Measurements from ENCODE around the gene CEP131.
"Not testable (repeated sequence)": the region's sequence is repeated elsewhere in the genome, so short reads cannot be mapped to it uniquely, and the experiment has no call there.

The CEP131 gene

DNA sequence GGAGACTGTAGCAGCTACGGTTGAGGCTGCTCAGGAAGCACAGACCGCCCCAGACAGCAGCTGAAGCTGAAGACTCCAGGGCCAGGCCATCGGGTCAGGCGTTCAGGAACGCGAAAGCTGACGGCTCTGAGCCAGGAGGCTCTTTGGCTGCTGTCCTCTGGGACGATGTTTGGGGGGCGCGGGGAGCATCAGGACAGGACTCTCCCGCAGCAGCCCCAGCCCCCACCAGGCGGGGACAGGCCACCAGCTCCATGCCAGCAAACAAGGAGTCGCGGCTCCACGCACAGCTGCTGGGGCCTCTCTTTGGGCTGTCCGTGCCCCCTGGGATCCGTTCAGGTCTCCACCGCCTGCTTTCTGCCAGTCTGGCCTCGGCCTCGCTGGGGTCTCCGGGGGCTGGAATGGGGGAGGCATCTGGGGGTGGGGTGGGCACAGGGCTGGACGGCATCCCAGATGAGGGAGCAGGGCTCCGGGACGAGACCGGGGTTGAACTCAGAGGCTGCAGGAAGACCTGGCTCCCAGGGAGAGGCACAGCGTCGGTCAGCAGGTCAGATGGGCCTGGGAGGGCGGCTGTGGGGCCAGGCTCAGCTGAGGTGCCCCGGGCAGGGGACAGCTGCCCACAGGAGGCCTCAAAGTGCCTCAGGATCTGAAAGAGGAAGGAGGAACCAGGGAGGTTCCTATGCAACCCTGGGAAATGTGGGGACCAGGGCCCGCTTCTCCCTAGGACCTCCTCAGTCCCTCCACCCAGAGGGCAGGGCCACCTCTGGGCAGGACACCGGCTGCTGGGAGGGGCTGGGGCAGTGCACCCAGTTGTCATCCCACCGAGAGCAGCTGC, 6.3 kb upstream of the CEP131 start:
- in situ Hi-C loops (cut with MboI; ENCODE audit: low sequenced_read_pairs), result no loop called here

DNA sequence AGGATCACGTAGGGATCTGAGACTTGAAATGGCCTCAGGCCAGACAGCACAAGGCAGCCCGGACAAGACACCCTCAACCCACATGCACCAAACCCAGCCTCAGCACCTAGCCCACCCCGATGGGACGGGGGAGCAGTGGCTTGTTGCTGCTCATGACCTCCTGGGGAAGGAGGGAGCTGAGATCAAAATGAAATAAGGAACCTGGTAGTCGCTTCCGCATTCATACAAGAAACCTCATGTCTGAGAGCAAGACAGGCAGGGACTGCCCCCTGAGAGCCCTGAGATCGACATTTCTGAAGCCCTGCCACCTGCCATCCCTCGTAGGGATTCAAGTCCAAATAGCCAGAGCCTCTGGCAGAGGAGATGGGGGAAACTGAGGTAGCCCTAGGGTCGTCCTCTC, 5.7 kb upstream of the CEP131 start:
- in situ Hi-C loops (cut with MboI; ENCODE audit: low sequenced_read_pairs), result no loop called here

DNA sequence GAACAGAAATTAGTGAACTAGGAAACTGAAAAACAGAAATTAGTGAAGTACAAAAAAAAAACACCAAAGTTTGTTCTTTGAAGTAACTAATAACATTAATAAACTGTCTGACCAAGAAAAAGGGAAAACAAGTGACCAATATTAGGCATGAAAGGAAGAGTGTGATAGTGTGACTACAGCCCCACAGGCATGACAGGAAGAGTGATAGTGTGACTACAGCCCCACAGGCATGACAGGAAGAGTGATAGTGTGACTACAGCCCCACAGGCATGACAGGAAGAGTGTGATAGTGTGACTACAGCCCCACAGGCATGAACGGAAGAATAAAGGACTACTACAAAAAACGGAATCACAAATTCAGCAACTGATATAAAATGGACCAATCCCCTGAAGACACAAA, 4.9 kb upstream of the CEP131 start:
- in situ Hi-C loops (cut with MboI; ENCODE audit: low sequenced_read_pairs), result not testable (repeated sequence)

DNA sequence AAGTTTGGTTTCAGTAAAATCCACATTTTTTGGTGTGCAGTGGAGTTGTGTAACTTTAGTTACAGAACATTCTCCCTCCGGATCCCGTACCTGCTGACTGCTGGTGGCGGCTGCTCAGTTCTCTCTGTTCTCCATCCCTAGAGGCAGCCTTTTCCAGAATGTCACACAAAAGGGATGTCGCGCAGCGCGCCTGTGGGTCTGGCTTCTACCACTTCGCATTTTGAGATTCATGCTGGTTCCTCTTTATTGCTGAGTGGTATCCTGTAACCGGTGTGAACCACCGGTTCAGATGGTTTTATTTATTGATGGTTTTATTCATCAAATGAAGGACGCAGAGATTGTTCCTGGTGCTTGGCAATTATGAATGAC, 981 bp upstream of the CEP131 start:
- in situ Hi-C loops (cut with MboI; ENCODE audit: low sequenced_read_pairs), result no loop called here

DNA sequence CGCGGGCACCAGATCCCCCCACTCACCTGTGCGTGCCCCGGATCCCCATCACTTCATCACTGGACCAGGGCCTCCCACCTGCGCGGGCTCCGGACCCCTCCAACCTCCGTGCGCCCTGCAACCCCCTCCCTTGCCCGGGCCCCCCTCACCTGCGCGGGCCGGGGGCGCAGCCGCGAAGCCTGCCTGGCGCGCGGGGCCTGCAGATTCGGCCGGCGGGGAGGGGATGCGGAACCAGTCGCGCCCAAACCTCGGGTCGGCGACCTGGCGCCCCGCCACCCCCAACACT, 202 bp downstream of the CEP131 start:
- in situ Hi-C loops (cut with MboI; ENCODE audit: low sequenced_read_pairs), result no loop called here

DNA sequence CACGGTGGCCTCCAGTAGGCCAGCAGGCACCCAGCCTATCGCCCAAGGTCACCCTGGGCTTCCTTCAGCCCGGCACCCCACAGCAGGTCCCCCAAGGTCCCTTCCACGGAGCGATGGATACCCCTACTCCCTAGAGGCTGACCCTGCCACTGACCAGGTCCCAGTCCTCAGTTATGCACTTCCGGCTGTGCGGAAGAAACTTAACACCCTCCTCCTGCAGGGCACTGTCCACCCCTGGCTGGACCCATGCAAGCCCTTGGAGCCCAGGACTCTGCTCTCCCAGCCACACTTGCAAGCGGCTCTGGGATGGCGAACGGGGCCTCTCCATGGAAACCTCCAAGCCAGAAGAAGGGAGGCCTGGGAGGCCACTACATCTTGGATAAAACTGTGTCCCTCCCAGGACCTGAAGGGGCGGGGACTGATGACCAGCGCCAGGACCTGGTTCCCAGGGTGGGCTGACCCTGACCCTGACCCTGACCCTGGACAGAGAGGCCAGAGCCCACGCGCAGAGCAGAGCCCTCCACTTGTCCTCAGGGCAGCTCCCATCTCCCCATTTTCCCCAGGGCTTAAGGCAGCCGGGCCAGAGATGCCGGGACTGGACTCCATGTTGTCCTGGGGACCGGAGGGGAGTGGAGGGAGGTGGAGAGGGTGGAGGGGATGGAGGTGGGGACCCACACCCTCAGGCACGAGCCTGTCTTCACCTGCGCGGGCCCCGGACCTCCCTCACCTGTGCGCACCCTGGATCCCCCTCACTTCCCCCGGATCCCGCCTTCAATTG, 734 bp downstream of the CEP131 start:
- in situ Hi-C loops (cut with MboI; ENCODE audit: low sequenced_read_pairs), result no loop called here

DNA sequence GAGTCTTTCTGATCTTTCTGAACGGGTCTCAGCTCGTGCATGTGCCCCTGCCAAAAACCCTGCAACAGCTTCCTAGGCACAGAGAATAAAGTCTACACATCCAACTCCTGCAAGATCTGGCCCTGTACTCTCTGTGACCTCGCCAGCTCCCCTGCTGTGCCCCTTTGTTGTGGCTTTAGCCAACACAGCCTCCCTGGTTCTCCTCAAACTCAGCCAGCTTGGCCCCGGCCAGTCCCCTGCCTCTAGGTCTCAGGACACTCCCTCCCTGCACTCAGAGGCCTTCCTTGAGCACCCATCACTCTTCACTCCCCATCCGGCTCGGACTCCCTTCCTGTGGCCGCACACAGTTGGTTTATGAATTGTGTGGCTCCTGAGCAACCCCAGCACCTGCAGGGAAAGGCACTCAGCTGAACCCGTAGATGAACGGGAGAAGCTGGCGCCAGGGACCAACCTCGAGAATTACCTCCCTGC, 1.4 kb downstream of the CEP131 start:
- in situ Hi-C loops (cut with MboI; ENCODE audit: low sequenced_read_pairs), result no loop called here

DNA sequence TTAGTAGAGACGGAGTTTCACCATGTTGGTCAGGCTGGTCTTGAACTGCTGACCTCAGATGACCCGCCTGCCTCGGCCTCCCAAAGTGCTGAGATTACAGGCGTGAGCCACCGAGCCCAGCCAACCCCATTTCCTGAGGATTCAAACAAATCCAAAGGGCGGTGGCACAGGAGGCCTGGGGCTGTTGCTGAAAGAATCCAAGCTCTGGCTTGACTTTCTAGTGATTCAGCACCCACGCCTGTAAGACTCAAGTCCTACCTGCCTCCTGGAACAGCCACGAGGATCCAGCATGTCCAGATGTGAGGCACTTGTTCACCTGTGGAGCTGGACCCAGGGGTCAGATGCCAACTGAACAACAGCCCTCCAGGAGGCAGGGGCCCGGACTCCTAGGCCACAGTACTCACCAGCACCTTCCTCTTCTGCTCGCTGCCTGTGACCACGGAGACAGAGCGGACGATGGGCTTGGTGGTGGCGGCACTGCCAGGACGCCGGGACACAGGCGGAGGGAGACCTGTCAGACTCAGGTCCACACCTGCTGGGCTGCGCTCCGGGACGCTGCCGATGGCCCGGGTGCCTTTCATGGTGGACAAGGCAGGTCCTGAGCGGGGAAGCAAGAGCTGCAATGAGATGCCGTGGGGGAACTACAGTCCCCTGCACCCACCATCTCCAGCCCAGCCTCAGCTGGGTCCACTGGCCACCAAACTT, 3.1 kb downstream of the CEP131 start:
- in situ Hi-C loops (cut with MboI; ENCODE audit: low sequenced_read_pairs), result no loop called here

DNA sequence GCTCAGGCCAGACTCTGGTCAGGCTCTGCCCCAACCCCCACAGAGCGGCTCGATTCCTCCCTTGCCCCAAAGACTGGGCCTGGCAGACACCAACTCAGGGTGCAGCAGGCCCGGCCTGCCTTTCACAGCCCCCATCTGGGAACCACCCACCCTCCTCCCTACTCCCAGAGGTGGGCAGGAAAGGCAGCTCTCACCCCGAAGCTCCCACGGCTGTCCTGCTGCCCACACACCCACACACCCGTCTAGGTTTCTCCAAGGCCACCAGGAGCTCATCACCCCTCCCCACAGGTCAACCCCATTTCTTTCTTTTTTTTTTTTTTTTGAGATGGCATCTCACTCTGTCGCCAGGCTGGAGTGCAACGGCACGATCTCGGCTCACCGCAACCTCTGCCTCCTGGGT, 3.8 kb downstream of the CEP131 start:
- in situ Hi-C loops (cut with MboI; ENCODE audit: low sequenced_read_pairs), result no loop called here

DNA sequence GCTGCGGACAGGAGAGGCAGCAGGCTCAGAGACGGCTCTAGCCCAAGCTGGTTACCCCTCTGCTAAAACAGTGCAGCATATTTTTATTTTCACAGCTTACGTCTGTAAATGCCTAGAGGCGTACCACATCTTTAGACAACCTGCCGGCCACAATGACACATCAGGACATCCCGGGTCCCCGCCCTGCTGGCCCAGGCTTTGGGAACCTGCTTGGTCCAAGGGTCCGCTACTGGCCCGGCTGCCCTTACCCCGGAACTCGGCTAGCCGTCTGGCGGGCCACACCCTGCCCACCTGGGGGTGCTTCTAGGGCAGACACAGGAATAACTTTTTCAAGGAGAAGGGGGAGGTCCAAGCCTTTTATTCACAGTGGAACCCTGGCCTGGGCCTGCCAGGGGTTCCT, 4.3 kb downstream of the CEP131 start:
- in situ Hi-C loops (cut with MboI; ENCODE audit: low sequenced_read_pairs), result no loop called here

DNA sequence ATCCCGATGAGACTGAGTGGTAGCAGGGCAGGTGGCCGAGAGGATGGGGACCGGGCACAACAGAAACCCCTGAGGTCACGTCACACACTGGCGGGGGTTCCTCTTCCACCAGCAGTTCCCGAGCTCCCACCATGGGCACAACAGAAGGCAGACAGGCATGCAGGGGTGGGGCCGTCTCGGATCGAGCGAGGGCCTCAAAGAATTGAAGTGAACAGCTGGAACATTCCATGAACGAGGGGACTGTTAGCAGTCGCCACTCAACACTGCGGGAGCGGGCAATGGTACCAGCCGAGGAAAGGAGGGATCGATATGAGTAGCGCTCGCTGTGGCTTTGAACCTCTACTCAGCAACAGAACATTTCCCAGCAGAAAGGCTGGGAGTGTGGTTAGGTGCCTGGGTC, 5.3 kb downstream of the CEP131 start:
- in situ Hi-C loops (cut with MboI; ENCODE audit: low sequenced_read_pairs), result no loop called here

DNA sequence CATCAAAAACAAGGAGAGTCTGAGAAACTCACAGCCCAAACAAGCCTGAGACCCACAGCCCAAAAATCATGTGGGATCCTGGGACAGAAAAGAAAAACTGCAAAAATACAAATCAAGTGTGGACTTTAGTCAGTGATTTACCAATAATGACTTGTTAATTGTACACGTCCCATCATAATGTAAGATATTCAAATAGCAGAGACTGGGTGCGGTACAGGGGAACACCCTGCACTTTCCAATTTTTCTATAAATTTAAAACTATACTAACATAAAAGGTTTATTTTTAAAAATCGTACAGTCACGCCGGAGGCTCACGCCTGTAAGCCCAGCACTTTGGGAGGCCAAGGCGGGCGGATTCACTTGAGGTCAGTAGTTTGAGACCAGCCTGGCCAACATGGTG, 8.8 kb downstream of the CEP131 start:
- in situ Hi-C loops (cut with MboI; ENCODE audit: low sequenced_read_pairs), result no loop called here

DNA sequence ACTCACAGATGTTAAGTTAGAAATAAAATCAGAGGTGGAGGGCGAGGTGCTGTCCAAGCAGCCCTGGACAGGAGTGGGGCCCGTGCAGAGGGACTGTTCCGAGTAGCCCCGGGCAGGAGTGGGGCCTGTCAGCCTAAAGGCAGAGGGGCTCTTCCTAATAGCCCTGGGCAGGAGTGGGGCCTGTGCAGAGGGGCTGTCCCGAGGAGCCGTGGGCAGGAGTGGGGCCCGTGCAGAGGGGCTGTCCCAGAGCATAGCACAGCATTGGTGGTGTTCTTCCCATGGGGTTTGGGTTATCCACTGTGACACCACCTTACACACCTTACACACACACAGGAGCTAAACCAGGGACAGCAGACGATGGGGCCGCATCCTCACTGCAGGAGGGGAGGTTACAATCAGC, 10.4 kb downstream of the CEP131 start:
- in situ Hi-C loops (cut with MboI; ENCODE audit: low sequenced_read_pairs), result no loop called here

DNA sequence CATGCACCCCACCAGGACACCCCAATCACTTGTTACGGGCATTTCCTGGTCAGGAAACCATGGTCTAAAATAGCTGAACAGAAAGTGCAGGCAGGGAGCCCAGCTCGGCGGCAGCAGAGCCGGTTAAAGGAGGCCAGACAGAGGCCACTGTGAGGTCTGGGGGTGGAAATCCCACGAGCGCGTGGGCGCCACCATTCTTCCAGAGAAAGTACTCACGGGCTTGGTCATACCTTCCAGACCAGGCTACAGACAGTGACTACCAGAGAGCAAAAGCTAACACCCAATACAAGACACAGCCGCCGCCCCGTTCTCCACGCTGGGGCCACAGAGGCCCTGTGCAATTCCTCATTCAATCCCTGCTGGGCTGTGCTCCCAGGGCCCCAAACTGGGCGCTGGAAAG, 11.9 kb downstream of the CEP131 start:
- in situ Hi-C loops (cut with MboI; ENCODE audit: low sequenced_read_pairs), result no loop called here

DNA sequence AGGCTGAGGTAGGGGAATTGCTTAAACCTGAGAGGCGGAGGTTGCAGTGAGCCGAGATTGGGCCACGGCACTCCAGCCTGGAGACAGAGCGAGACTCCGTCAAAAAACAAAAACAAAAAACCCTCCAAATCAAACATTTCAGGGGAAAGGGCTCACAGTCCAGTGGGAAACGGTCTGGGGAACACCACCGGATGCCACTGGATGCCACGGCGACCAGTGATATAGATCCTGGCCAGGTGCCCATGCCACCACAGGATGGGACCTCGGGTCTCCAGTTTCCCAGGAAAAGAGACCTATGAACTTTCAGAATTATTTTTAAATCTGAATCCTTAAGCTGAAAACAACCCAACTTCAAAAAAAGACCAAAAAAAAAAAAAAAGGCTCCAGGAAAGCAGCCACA, 12.3 kb downstream of the CEP131 start:
- in situ Hi-C loops (cut with MboI; ENCODE audit: low sequenced_read_pairs), result no loop called here

DNA sequence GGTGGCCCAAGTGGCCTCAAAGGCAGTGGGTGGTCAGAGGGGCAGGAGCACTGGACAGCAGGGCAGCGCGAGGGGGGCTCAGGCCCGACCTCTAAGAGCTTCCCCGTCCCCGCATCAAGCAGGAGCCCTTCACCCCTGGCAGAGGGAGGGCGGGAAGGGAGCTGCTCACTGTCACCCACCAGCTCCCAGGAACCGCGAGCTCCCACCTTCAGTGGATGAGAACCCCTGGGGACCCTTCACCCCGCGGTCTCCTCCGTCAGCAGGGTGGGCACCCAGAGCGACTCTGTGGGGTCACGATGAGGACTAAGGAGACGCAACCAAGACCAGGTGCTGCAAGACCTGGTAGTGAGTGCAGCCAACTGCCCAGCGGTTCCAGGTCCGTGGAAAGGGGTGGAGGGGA, 13.6 kb downstream of the CEP131 start:
- in situ Hi-C loops (cut with MboI; ENCODE audit: low sequenced_read_pairs), result no loop called here

DNA sequence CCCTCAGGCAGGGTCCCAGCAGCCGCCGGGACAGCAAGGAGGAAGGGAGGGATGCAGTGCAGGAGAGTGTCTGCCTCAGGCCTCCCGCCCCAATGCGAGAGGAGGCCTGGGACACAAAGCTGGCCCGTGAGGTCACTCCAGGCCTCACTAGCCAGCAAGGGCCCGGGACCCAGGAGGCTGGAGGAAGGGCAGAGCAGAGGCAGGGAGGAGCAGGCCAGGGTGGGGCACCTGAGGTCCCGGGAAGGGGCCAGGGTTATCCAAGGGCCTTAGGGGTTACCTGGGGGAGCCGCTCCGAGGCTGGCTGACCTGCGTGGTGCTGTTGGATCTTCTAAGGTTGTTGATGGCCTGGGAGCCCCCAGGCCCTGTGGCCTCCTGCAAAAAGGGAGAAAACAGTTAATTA, 14.1 kb downstream of the CEP131 start:
- in situ Hi-C loops (cut with MboI; ENCODE audit: low sequenced_read_pairs), result no loop called here

DNA sequence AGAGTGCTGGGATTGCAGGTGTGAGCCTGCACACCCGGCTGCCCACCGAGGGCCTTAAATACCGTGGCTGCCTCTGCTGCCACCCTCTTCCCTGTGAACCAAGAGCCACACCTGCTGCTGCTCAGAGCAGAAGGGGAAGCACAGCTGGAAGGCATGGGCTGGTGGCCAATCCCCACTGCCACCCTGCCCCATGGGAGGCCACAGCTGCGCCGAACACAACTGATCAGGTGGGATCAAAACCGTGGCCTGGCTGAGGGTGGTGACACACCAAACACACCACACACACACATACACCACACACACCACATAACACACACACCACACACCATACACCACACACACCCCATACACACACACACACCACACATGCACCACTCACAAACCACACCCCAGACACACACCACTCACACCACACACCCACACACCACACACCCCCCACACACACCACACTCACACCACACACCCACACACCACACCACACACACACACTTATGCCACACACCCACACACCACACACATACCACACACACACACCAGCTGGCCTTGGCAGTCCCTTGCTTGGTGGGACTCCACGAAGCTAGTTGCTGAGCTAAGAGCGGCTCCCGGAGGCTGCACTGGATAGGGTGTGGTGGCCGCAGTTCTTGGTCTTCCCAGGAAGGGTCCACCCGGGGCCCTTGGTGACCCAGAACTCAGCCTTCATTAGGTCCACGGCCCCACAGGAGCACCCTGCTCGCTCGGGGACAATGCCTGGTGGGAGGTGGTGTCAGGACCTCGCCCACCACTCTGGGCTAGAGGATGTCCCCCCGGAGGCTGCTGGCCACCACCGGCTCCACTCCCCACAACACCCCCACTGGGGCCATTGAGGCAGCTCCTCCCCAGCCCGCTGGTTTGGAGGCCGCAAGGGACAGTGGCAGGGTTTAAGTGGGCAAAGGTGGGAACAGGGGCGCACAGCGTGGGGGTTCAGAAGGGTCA, 14.9 kb downstream of the CEP131 start:
- in situ Hi-C loops (cut with MboI; ENCODE audit: low sequenced_read_pairs), result no loop called here

DNA sequence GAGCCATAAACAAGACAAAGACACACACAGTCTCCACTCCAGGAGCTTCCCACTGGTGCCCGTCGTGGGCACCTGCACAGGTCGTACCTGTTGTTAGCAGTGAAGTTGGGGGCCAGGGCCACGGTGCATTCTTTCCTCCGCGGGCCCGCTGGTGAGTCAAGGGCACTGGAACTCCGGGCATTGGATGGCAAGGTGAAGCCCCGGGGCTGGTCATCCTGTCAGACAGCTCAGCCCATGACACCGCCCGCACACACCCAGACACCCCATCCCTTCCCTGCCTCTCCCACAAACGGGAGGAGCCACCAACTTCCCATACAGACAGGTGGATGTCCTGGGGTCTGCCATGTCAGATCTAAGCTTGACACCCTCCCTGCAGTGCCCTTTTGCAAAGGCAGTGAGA, 16.1 kb downstream of the CEP131 start:
- in situ Hi-C loops (cut with MboI; ENCODE audit: low sequenced_read_pairs), result no loop called here

DNA sequence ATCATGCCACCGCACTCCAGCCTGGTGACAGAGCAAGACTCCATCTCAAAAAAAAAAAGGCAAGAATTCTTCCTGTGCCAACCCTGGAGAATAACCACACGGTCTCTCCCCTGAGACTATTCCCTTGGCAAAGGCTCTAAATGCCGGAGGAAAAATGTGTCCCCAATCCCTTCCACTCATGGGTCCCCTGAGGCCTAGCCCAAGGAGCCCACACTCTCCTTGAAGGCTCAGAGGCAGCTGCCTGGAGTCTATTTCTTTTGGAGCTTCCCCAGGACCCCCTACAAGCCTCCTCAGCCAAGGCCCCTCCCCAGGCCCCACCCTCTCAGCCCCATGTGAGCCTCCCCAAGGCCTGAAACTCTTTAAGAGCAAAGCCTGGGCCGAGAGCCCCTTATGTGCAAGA, 16.6 kb downstream of the CEP131 start:
- in situ Hi-C loops (cut with MboI; ENCODE audit: low sequenced_read_pairs), result no loop called here

DNA sequence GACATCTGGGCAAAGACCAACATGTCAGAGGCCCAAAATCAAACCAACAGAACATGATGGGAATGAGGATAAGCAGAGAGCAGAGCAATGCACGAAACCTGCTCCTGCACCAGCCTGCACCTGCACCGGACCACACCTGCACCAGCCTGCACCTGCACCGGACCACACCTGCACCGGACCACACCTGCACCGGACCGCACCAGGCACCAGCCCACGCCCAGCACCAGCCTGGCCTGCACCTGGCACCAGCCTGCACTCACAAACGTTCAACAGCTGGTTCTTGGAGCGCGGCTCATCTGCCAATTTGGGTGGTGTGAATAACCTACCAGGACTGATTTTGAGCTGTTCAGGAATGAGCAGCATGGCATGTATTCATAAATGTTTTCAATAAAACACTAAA, 18.2 kb downstream of the CEP131 start:
- in situ Hi-C loops (cut with MboI; ENCODE audit: low sequenced_read_pairs), result no loop called here

Data from HL-60/S4 (cell line).